SU-DHL-6 (cell line): ENCODE results near the gene PLXNA2.

Experiments used
- H2AFZ ChIP-seq: fragments of 200-600 bp; sonication (generic); 2 replicates; pipeline ENCODE4 v1.6.1; 2014; ENCODE audit warnings: low read depth, mild to moderate bottlenecking, moderate library complexity, mixed read lengths, antibody characterized with exemption, low read length; ENCODE audit not compliant: severe bottlenecking
- H3F3A ChIP-seq: fragments of 200-600 bp; shearing (Covaris generic); 2 replicates; pipeline ENCODE4 v1.6.0; 2016; ENCODE audit warnings: antibody characterized with exemption, mild to moderate bottlenecking; ENCODE audit not compliant: insufficient read depth
- H3K27ac ChIP-seq: fragments of 200-600 bp; sonication (generic); 2 replicates; pipeline ENCODE4 v1.5.1; 2016; ENCODE audit warnings: low read depth, mild to moderate bottlenecking, low read length, moderate library complexity, mixed read lengths
- H3K27me3 ChIP-seq: fragments of 200-600 bp; sonication (generic), shearing (Covaris generic); 2 replicates; pipeline ENCODE4 v1.6.0; 2014; ENCODE audit warnings: mild to moderate bottlenecking, low read length
- H3K36me3 ChIP-seq: fragments of 200-600 bp; sonication (generic); 2 replicates; pipeline ENCODE4 v1.6.1; 2014; ENCODE audit warnings: mild to moderate bottlenecking, low read length, mixed read lengths
- H3K4me2 ChIP-seq: fragments of 300-600, 200-600 bp; shearing (Covaris generic), sonication (generic); 2 replicates; pipeline ENCODE4 v1.6.0; 2014; ENCODE audit warnings: low read length, low read depth, mild to moderate bottlenecking; ENCODE audit not compliant: poor library complexity, severe bottlenecking
- H3K4me3 ChIP-seq: fragments of 200-600 bp; sonication (generic); 2 replicates; pipeline ENCODE4 v1.5.1; 2014; ENCODE audit warnings: antibody characterized with exemption, low read length, mild to moderate bottlenecking, mixed read lengths; ENCODE audit not compliant: insufficient read depth, poor library complexity, severe bottlenecking
- H3K79me2 ChIP-seq: fragments of 200-600 bp; sonication (generic); 2 replicates; pipeline ENCODE4 v1.6.1; 2014; ENCODE audit warnings: mild to moderate bottlenecking, low read length, moderate library complexity; ENCODE audit not compliant: insufficient read depth
- H3K9ac ChIP-seq: fragments of 200-600 bp; sonication (generic); 2 replicates; pipeline ENCODE4 v1.7.0; 2014; ENCODE audit warnings: mild to moderate bottlenecking, low read length
- H3K9me2 ChIP-seq: fragments of 200-600 bp; sonication (generic); replicated peaks from 2 replicates; pipeline ENCODE4 v1.6.1; 2014; ENCODE audit warnings: low read length; ENCODE audit not compliant: insufficient read depth
- H3K9me3 ChIP-seq: fragments of 200-600 bp; sonication (generic); 2 replicates; pipeline ENCODE4 v1.6.1; 2014; ENCODE audit warnings: low read length, mixed read lengths; ENCODE audit not compliant: insufficient read depth
- H4K20me1 ChIP-seq: fragments of 200-600 bp; sonication (generic); 2 replicates; pipeline ENCODE4 v1.6.1; 2014; ENCODE audit warnings: low read depth, mild to moderate bottlenecking, antibody characterized with exemption, low read length, moderate library complexity, mixed read lengths
- CTCF ChIP-seq: fragments of 200-600 bp; sonication (generic); IDR thresholded peaks from one replicate; pipeline ENCODE4 v1.5.1; 2017; ENCODE audit warnings: antibody characterized with exemption, mild to moderate bottlenecking, low read length, moderate library complexity; ENCODE audit not compliant: insufficient read depth, poor library complexity, severe bottlenecking
- EZH2phosphoT487 ChIP-seq: fragments of 200-600 bp; sonication (generic), shearing (Covaris generic); conservative IDR thresholded peaks from 2 replicates; pipeline ENCODE4 v1.6.1; 2018; ENCODE audit warnings: mild to moderate bottlenecking, antibody characterized with exemption, low read length, moderate library complexity, mixed read lengths

Gene PLXNA2

GRCh38 chr1:208112401-208112800 lies 131.8 kb downstream of the PLXNA2 start:
- Histone ChIP-seq H3K9me2 (no peaks in the 10 kb centered on the region), H3K4me3 (no peak overlapping the region), H3F3A (no peaks in the 10 kb centered on the region), H3K9me3 (no peaks in the 10 kb centered on the region), H3K27me3 (no peaks in the 10 kb centered on the region), H3K4me2 (no peak overlapping the region), H3K36me3 (no peaks in the 10 kb centered on the region), H4K20me1 (no peaks in the 10 kb centered on the region), H2AFZ (no peak overlapping the region), H3K27ac (no peak overlapping the region), H3K79me2 (no peaks in the 10 kb centered on the region), H3K9ac (no peak overlapping the region)
- TF ChIP-seq CTCF (no peak), EZH2phosphoT487 (no peak)

- Histone ChIP-seq H3K9me2 (no peaks in the 10 kb centered on the region), H3K27me3 (no peaks in the 10 kb centered on the region), H3F3A (no peaks in the 10 kb centered on the region), H3K4me2 (no peak overlapping the region), H2AFZ (no peak overlapping the region), H3K9ac (no peak overlapping the region), H3K27ac (no peak overlapping the region), H3K9me3 (no peaks in the 10 kb centered on the region), H3K4me3 (no peak overlapping the region), H3K36me3 (no peaks in the 10 kb centered on the region), H4K20me1 (no peaks in the 10 kb centered on the region), H3K79me2 (no peaks in the 10 kb centered on the region)
- TF ChIP-seq CTCF (no peak), EZH2phosphoT487 (no peak)
These were observed 132.5 kb downstream of the PLXNA2 start for GRCh38 chr1:208111646-208112190.

GRCh38 chr1:208110296-208110695 lies 133.9 kb downstream of the PLXNA2 start:
- H3K9me3 ChIP-seq = no peaks in the 10 kb centered on the region
- no peak overlapping the region for H3K4me3 ChIP-seq
- H3K27me3 ChIP-seq = no peaks in the 10 kb centered on the region
- no peaks in the 10 kb centered on the region for H3K9me2 ChIP-seq
- no peak overlapping the region for H3K27ac ChIP-seq
- TF ChIP-seq EZH2phosphoT487 (no peak), CTCF (no peak)
- no peaks in the 10 kb centered on the region for H3F3A ChIP-seq
- no peaks in the 10 kb centered on the region for H3K36me3 ChIP-seq
- no peaks in the 10 kb centered on the region for H4K20me1 ChIP-seq
- H3K79me2 ChIP-seq = no peaks in the 10 kb centered on the region
- H2AFZ ChIP-seq = no peak overlapping the region
- no peak overlapping the region for H3K4me2 ChIP-seq
- H3K9ac ChIP-seq = no peak overlapping the region
